Mucosa of gallbladder (tissue), 1 donor: ENCODE data around the gene NFX1. TPM values are rescaled to one million over a fixed set of nuclear protein-coding genes. Genes with fewer than 3 reads are reported as not detected.

ENCODE experiments used
- DNase-seq: peaks from one replicate; pipeline ENCODE4 v3.0.0-alpha.2; 2020; ENCODE audit warnings: low spot score
- total RNA-seq: library from RNA; stranded (reverse); gene quantifications from one replicate; pipeline ENCODE4 v1.2.1, GENCODE V29; 2021
- donor health status: DM: no; HTN: no; CAD: no.

Gene NFX1
- total RNA-seq = 30.1 TPM

GRCh38 chr9:33290247-33291030 lies at the start of gene NFX1:
Gene NFX1, plus strand, starts transcription at chr9:33290516. Its CDS starts 57 bp downstream, at chr9:33290573.
- DNase-seq = peak; percentile 99

GRCh38 chr9:33241298-33241697 lies 49.0 kb upstream of the NFX1 start:
- no peak for DNase-seq

- DNase-seq = no peak
These were observed 47.6 kb upstream of the NFX1 start for GRCh38 chr9:33242609-33243134.

- DNase-seq = no peak
These were observed 46.1 kb upstream of the NFX1 start for GRCh38 chr9:33244137-33244784.

- DNase-seq = no peak
These were observed 45.0 kb upstream of the NFX1 start for GRCh38 chr9:33245341-33245740.

GRCh38 chr9:33246269-33246860 lies 44.0 kb upstream of the NFX1 start:
- DNase-seq = no peak

- no peak for DNase-seq
These were observed 41.7 kb upstream of the NFX1 start for GRCh38 chr9:33248606-33249005.

GRCh38 chr9:33249087-33249658 lies 41.1 kb upstream of the NFX1 start:
- DNase-seq = no peak

GRCh38 chr9:33249983-33250382 lies 40.3 kb upstream of the NFX1 start:
- DNase-seq = no peak

- DNase-seq = no peak
These were observed 39.8 kb upstream of the NFX1 start for GRCh38 chr9:33250458-33250995.

GRCh38 chr9:33254211-33254610 lies 36.1 kb upstream of the NFX1 start:
- no peak for DNase-seq

GRCh38 chr9:33255014-33255413 lies 35.3 kb upstream of the NFX1 start:
- no peak for DNase-seq

- no peak for DNase-seq
These were observed 34.8 kb upstream of the NFX1 start for GRCh38 chr9:33255471-33255870.

GRCh38 chr9:33256236-33256635 lies 34.1 kb upstream of the NFX1 start:
- DNase-seq = no peak

- DNase-seq = no peak
These were observed 33.0 kb upstream of the NFX1 start for GRCh38 chr9:33257276-33257675.

- DNase-seq = no peak
These were observed 29.9 kb upstream of the NFX1 start for GRCh38 chr9:33260372-33260771.

- DNase-seq = no peak
These were observed 26.9 kb upstream of the NFX1 start for GRCh38 chr9:33263131-33264002.

- DNase-seq = peak; percentile 42
These were observed 26.3 kb upstream of the NFX1 start for GRCh38 chr9:33264003-33264472.

GRCh38 chr9:33264473-33265177 lies 25.7 kb upstream of the NFX1 start, which contains the start of the genes BAG1 and CHMP5:
Gene BAG1, minus strand, starts transcription at chr9:33264708.
Gene CHMP5, plus strand, starts transcription at chr9:33265049. Its CDS starts 30 bp downstream, at chr9:33265079.
- DNase-seq = peak; percentile 100

GRCh38 chr9:33265211-33265865 lies 25.0 kb upstream of the NFX1 start:
- DNase-seq = no peak
